IMR-90 (cell line): ENCODE data around the gene ATP11B. TPM values are rescaled to one million over a fixed set of nuclear protein-coding genes. Genes with fewer than 3 reads are reported as not detected.

ENCODE experiments used
- ATAC-seq: fragments of 200-7000 bp; cut with Tn5 transposase; 2 replicates; pipeline ENCODE4 v1.9.1; 2020; ENCODE audit warnings: low read depth, mild to moderate bottlenecking, moderate library complexity
- BruUV-seq: library from RNA; stranded (reverse); fragments of 400-500 nt; replicated peaks from 2 replicates; lab custom pipeline; 2021; lab: Mats Ljungman, UMichigan
- CTCF ChIA-PET: fragments of 300-600 bp; formaldehyde crosslinking; extraction: SDS; loops from one replicate; lab custom pipeline; 2021; ENCODE audit warnings: antibody characterized with exemption; lab: Yijun Ruan, JAX
- POLR2A ChIA-PET: fragments of 300-600 bp; sonication (Branson Sonifier 250); formaldehyde crosslinking; loops from one replicate; lab custom pipeline; 2022; ENCODE audit warnings: antibody characterized with exemption; ENCODE audit not compliant: unreplicated experiment; lab: Charles Lee
- DNase-seq: peaks from one replicate; pipeline ENCODE4 v3.0.0; 2013
- H2AFZ ChIP-seq: replicated peaks from 2 replicates; pipeline ENCODE3; 2013; ENCODE audit warnings: low read length, mild to moderate bottlenecking; ENCODE audit not compliant: poor library complexity
- H2AK5ac ChIP-seq: 2 replicates; pipeline ENCODE4 v1.6.1; 2013; ENCODE audit warnings: low read depth, low read length, inconsistent platforms
- H2AK9ac ChIP-seq: replicated peaks from 2 replicates; pipeline ENCODE3; 2013; ENCODE audit warnings: mild to moderate bottlenecking, low read depth, low read length, moderate library complexity; ENCODE audit not compliant: poor library complexity
- H2BK120ac ChIP-seq: 2 replicates; pipeline ENCODE4 v1.6.1; 2013; ENCODE audit warnings: low read depth, low read length, inconsistent platforms
- H2BK15ac ChIP-seq: 3 replicates; pipeline ENCODE4 v1.6.1; 2013; ENCODE audit warnings: low read depth, low read length, inconsistent platforms
- H2BK20ac ChIP-seq: 2 replicates; pipeline ENCODE4 v1.6.1; 2013; ENCODE audit warnings: low read depth, mild to moderate bottlenecking, inconsistent platforms, low read length, moderate library complexity
- H2BK5ac ChIP-seq: 2 replicates; pipeline ENCODE4 v1.6.1; 2013; ENCODE audit warnings: mild to moderate bottlenecking, low read depth, low read length, inconsistent platforms; ENCODE audit not compliant: poor library complexity, severe bottlenecking
- H3K14ac ChIP-seq: replicated peaks from 2 replicates; pipeline ENCODE4 v1.6.1; 2013; ENCODE audit warnings: low read depth, low read length, inconsistent platforms
- H3K18ac ChIP-seq: 2 replicates; pipeline ENCODE4 v1.6.1; 2013; ENCODE audit warnings: low read depth, low read length, control low read depth
- H3K23ac ChIP-seq: 2 replicates; pipeline ENCODE4 v1.6.1; 2013; ENCODE audit warnings: low read depth, low read length, inconsistent platforms
- H3K27ac ChIP-seq: 2 replicates; pipeline ENCODE4 v1.5.1; 2013; ENCODE audit warnings: mild to moderate bottlenecking, control low read depth, low read length; ENCODE audit not compliant: insufficient read depth
- H3K27me3 ChIP-seq: 2 replicates; pipeline ENCODE4 v1.6.1; 2013; ENCODE audit warnings: low read length; ENCODE audit not compliant: control insufficient read depth, insufficient read depth
- H3K36me3 ChIP-seq: 2 replicates; pipeline ENCODE4 v1.6.1; 2013; ENCODE audit warnings: low read length, mixed read lengths; ENCODE audit not compliant: control insufficient read depth, insufficient read depth
- H3K4ac ChIP-seq: 2 replicates; pipeline ENCODE4 v1.6.1; 2013; ENCODE audit warnings: low read depth, low read length, inconsistent platforms
- H3K4me1 ChIP-seq: 2 replicates; pipeline ENCODE4 v1.6.1; 2013; ENCODE audit warnings: low read length, mixed read lengths; ENCODE audit not compliant: control insufficient read depth, insufficient read depth
- H3K4me2 ChIP-seq: 2 replicates; pipeline ENCODE4 v1.6.1; 2013; ENCODE audit warnings: low read depth, mild to moderate bottlenecking, control low read depth, low read length, moderate library complexity
- H3K4me3 ChIP-seq: 2 replicates; pipeline ENCODE4 v1.5.1; 2013; ENCODE audit warnings: low read depth, mild to moderate bottlenecking, control low read depth, low read length, moderate library complexity; ENCODE audit not compliant: insufficient read depth
- H3K56ac ChIP-seq: 2 replicates; pipeline ENCODE4 v1.6.1; 2013; ENCODE audit warnings: low read length, inconsistent platforms; ENCODE audit not compliant: insufficient read depth; ENCODE audit errors: extremely low read depth
- H3K79me1 ChIP-seq, 2 experiments: 2 replicates each; pipeline ENCODE4 v1.6.1; 2013; ENCODE audit warnings: low read length in 2 of 2, inconsistent platforms in 1 of 2, low read depth in 1 of 2
- H3K9ac ChIP-seq: 2 replicates; pipeline ENCODE4 v1.6.1; 2013; ENCODE audit warnings: low read depth, low read length, control low read depth
- H3K9me1 ChIP-seq: 2 replicates; pipeline ENCODE4 v1.6.1; 2013; ENCODE audit warnings: low read length, inconsistent platforms; ENCODE audit not compliant: insufficient read depth
- H3K9me3 ChIP-seq: 2 replicates; pipeline ENCODE4 v1.6.1; 2013; ENCODE audit warnings: low read length; ENCODE audit not compliant: control insufficient read depth, insufficient read depth
- H4K20me1 ChIP-seq: 2 replicates; pipeline ENCODE4 v1.6.1; 2013; ENCODE audit warnings: low read length, inconsistent platforms; ENCODE audit not compliant: insufficient read depth
- H4K5ac ChIP-seq: 2 replicates; pipeline ENCODE4 v1.6.1; 2013; ENCODE audit warnings: mild to moderate bottlenecking, low read depth, low read length, control low read depth
- H4K8ac ChIP-seq, 2 experiments: 2 replicates each; pipeline ENCODE4 v1.6.1; 2013; ENCODE audit warnings: low read depth in 2 of 2, low read length in 2 of 2, control low read depth in 1 of 2, inconsistent platforms in 1 of 2
- H4K91ac ChIP-seq: 2 replicates; pipeline ENCODE4 v1.6.1; 2013; ENCODE audit warnings: low read depth, low read length, inconsistent platforms; ENCODE audit not compliant: insufficient read depth
- BHLHE40 ChIP-seq: fragments of 150-350 bp; IDR thresholded peaks from 2 replicates; pipeline ENCODE4 v1.6.1; 2016; ENCODE audit warnings: mild to moderate bottlenecking, low read depth, low read length
- CEBPB ChIP-seq: IDR thresholded peaks from 2 replicates; pipeline ENCODE4 v1.6.1; 2012; ENCODE audit warnings: low read depth, low read length, improper control_type of control experiment
- CHD1 ChIP-seq: IDR thresholded peaks from 2 replicates; pipeline ENCODE4 v1.6.1; 2012; ENCODE audit warnings: low read depth, low read length, improper control_type of control experiment
- CTCF ChIP-seq: conservative IDR thresholded peaks from 2 replicates; pipeline ENCODE4 v1.5.1; 2012; ENCODE audit warnings: mild to moderate bottlenecking, low read depth, low read length, improper control_type of control experiment
- ELK1 ChIP-seq: fragments of 150-350 bp; IDR thresholded peaks from 2 replicates; pipeline ENCODE4 v1.6.1; 2016; ENCODE audit warnings: low read depth, mild to moderate bottlenecking, low read length, moderate library complexity, borderline replicate concordance
- FOS ChIP-seq: fragments of 150-350 bp; IDR thresholded peaks from 2 replicates; pipeline ENCODE4 v1.6.1; 2016; ENCODE audit warnings: low read depth, low read length
- MAFK ChIP-seq: IDR thresholded peaks from 2 replicates; pipeline ENCODE4 v1.6.1; 2012; ENCODE audit warnings: low read depth, low read length, improper control_type of control experiment
- MAZ ChIP-seq: IDR thresholded peaks from 2 replicates; pipeline ENCODE4 v1.6.1; 2012; ENCODE audit warnings: low read depth, mild to moderate bottlenecking, low read length, improper control_type of control experiment, moderate library complexity, borderline replicate concordance
- MXI1 ChIP-seq: IDR thresholded peaks from 2 replicates; pipeline ENCODE4 v1.6.1; 2012; ENCODE audit warnings: low read depth, mild to moderate bottlenecking, low read length, moderate library complexity, borderline replicate concordance
- NFE2L2 ChIP-seq: fragments of 150-350 bp; IDR thresholded peaks from 2 replicates; pipeline ENCODE4 v1.6.1; 2016; ENCODE audit warnings: low read depth, mild to moderate bottlenecking, low read length
- POLR2A ChIP-seq: IDR thresholded peaks from 2 replicates; pipeline ENCODE4 v1.6.1; 2012; ENCODE audit warnings: mild to moderate bottlenecking, low read depth, low read length
- RAD21 ChIP-seq: IDR thresholded peaks from 2 replicates; pipeline ENCODE4 v1.6.1; 2012; ENCODE audit warnings: low read length, improper control_type of control experiment
- RCOR1 ChIP-seq: IDR thresholded peaks from 2 replicates; pipeline ENCODE4 v1.6.1; 2012; ENCODE audit warnings: mild to moderate bottlenecking, low read length, improper control_type of control experiment; ENCODE audit not compliant: insufficient replicate concordance
- RFX5 ChIP-seq: IDR thresholded peaks from 2 replicates; pipeline ENCODE4 v1.8.0; 2012; ENCODE audit warnings: low read depth, mild to moderate bottlenecking, low read length, moderate library complexity
- SMC3 ChIP-seq: fragments of 150-350 bp; IDR thresholded peaks from 2 replicates; pipeline ENCODE4 v1.6.1; 2016; ENCODE audit warnings: low read depth, mild to moderate bottlenecking, antibody characterized with exemption, low read length, moderate library complexity
- WGBS, 2 experiments: methylation state at CpG; one replicate each; pipeline versions ENCODE4 v1.1.5 to v1.1.7; 2013; ENCODE audit warnings: missing lambda C conversion rate in 2 of 2; ENCODE audit not compliant: insufficient read length in 1 of 2; ENCODE audit errors: extremely low coverage in 2 of 2; 5-methylcytosine and 5-hydroxymethylcytosine counted together
- dilution Hi-C: fragments of 300-500 bp; cut with HindIII; formaldehyde crosslinking; loops from one replicate; pipeline ENCODE4 v1.14.3; 2018; ENCODE audit warnings: low sequenced_read_pairs; ENCODE audit not compliant: unreplicated experiment
- in situ Hi-C: fragments of 300-500 bp; cut with MboI; formaldehyde crosslinking; loops from 3 replicates; pipeline ENCODE4 v1.14.3; 2019; ENCODE audit warnings: low sequenced_read_pairs, inconsistent platforms, mixed read lengths
- intact Hi-C: fragments of 100-400 bp; cut with micrococcal nuclease; formaldehyde crosslinking; loops from 2 replicates; pipeline ENCODE4 v1.10.0; 2022
- polyA plus RNA-seq, 3 experiments: library from polyadenylated mRNA; depleted of rRNA; stranded (reverse); fragments of >200 nt; gene quantifications; 2 replicates each; pipeline ENCODE4 v1.2.3, GENCODE V29; 2012; ENCODE audit warnings: low replicate concordance in 1 of 3
- total RNA-seq: library from RNA; depleted of rRNA; stranded (reverse); fragments of >200 nt; gene quantifications from 2 replicates; pipeline ENCODE4 v1.2.3, GENCODE V29; 2012
- TF ChIP-seq, protein P1 (sequence below): fragments of 150-350 bp; IDR thresholded peaks from 2 replicates; pipeline ENCODE4 v1.6.1; 2017; ENCODE audit warnings: mild to moderate bottlenecking, antibody characterized with exemption, low read length, low read depth

ATP11B gene
- total and polyA plus RNA-seq, 2 of the 4 experiments (the other 2 are of a cell fraction): 10.0 to 39.6 TPM

DNA sequence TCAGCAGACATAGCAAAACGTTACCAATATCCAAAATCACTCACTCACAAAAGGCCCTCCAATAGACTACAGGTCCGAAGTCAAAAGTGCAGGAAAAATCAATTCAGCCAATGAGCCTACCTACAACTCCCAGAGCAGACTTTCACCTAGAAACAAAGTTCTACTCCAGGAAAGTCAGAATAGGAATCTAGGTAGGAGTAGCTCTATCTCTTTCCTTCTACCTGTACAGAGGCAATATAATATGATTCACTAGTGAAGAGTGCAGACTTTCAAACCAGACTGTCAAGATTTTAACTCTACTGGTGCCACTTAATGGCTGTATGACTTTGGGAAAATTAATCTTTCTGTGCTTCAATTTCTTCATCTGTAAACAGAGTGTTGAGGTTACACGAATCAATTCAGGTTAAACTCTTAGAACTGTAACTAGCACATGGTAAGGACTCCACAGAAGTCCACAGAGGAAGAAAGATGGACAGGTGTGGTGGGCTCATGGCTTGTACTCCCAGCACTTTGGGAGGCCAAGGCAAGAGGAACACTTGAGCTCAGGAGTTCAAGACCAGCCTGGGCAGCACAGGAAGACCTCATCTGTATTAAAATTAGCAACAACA is 177.6 kb downstream of the ATP11B start:
- no peak overlapping the region for H3K4ac ChIP-seq
- no TSS peak for BruUV-seq
- H3K79me1 ChIP-seq: peaks cover 22 to 50% of the 10 kb centered on the region in 2 experiments
- H3K4me3 ChIP-seq: no peak overlapping the region
- CTCF ChIA-PET: interaction anchor here (0.5 to 0.8 kb wide), 2 partner anchors 15 to 694 kb away, joined by 3 to 6 read pairs; no protein-coding TSS in a partner anchor
- no peak overlapping the region for H2AK5ac ChIP-seq
- H2BK15ac ChIP-seq: no peak overlapping the region
- H3K56ac ChIP-seq: no peak overlapping the region
- H2BK20ac ChIP-seq: no peak overlapping the region
- dilution Hi-C loops: no loop called here
- H3K23ac ChIP-seq: no peak overlapping the region
- H3K4me1 ChIP-seq: peaks cover 11% of the 10 kb centered on the region
- DNase-seq: no peak
- no peak for ATAC-seq
- H4K5ac ChIP-seq: no peak overlapping the region; the same call in 1 of the 2 replicates
- H4K8ac ChIP-seq: no peak overlapping the region
- in situ Hi-C loops: no loop called here
- no peak overlapping the region for H2AFZ ChIP-seq
- intact Hi-C loops: no loop called here
- no peak overlapping the region for H3K9ac ChIP-seq
- no peak for TF ChIP-seq RFX5
- no peak for TF ChIP-seq NFE2L2
- TF ChIP-seq POLR2A: no peak
- TF ChIP-seq MAZ: no peak
- TF ChIP-seq RCOR1: no peak
- no peak for TF ChIP-seq MAFK
- TF ChIP-seq CTCF: no peak
- TF ChIP-seq RAD21: no peak
- no peak for TF ChIP-seq MXI1
- TF ChIP-seq ELK1: no peak
- TF ChIP-seq CHD1: no peak
- TF ChIP-seq FOS: no peak
- no peak for TF ChIP-seq SMC3
- no peak for TF ChIP-seq CEBPB
- no peak for TF ChIP-seq BHLHE40
- TF ChIP-seq, protein P1, sequence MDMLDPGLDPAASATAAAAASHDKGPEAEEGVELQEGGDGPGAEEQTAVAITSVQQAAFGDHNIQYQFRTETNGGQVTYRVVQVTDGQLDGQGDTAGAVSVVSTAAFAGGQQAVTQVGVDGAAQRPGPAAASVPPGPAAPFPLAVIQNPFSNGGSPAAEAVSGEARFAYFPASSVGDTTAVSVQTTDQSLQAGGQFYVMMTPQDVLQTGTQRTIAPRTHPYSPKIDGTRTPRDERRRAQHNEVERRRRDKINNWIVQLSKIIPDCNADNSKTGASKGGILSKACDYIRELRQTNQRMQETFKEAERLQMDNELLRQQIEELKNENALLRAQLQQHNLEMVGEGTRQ: no peak
- peaks cover 5% of the 10 kb centered on the region for H4K20me1 ChIP-seq
- no peak overlapping the region for H2BK120ac ChIP-seq
- no peaks in the 10 kb centered on the region for H3K9me3 ChIP-seq
- H3K14ac ChIP-seq: no peak overlapping the region
- no peaks in the 10 kb centered on the region for H3K36me3 ChIP-seq
- H2AK9ac ChIP-seq: no peak overlapping the region
- H3K18ac ChIP-seq: no peak overlapping the region
- H3K27me3 ChIP-seq: no peaks in the 10 kb centered on the region
- H4K91ac ChIP-seq: no peak overlapping the region
- peaks cover 10% of the 10 kb centered on the region for H3K9me1 ChIP-seq
- no peak overlapping the region for H2BK5ac ChIP-seq
- POLR2A ChIA-PET: interaction anchor here (0.6 kb wide), 1 partner anchor 180 kb away, joined by 3 read pairs; no protein-coding TSS in a partner anchor
- H3K4me2 ChIP-seq: no peak overlapping the region
- WGBS, 2 experiments: no CpG with 5 or more reads among the region's 3 CpGs
- H3K27ac ChIP-seq: no peak overlapping the region
